AG04449 (cell line): ENCODE measurements around the gene KIAA2012.

Source experiments
- CTCF ChIA-PET: fragments of 350-600 bp; formaldehyde crosslinking; extraction: SDS; loops from one replicate; lab custom pipeline; 2021; ENCODE audit warnings: antibody characterized with exemption; lab: Yijun Ruan, JAX
- POLR2A ChIA-PET: fragments of 400-600, 350-600 bp; formaldehyde crosslinking; extraction: SDS; loops from one replicate; lab custom pipeline; 2020; ENCODE audit warnings: antibody characterized with exemption, inconsistent platforms; lab: Yijun Ruan, JAX
- DNase-seq: peaks from one replicate; pipeline ENCODE4 v3.0.0-alpha.2; 2010; ENCODE audit warnings: low read depth, low spot score
- H3K4me3 ChIP-seq: 2 replicates; pipeline ENCODE4 v1.5.1; 2011; ENCODE audit warnings: low read depth, mild to moderate bottlenecking, control low read depth, low read length
- CTCF ChIP-seq: IDR thresholded peaks from one replicate; pipeline ENCODE4 v1.5.1; 2011; ENCODE audit warnings: mild to moderate bottlenecking, moderate library complexity, low read length, control low read depth, inconsistent platforms; ENCODE audit not compliant: insufficient read depth; ENCODE audit errors: missing control alignments

KIAA2012 gene

GRCh38 chr2:202049092-202049728 lies 23.8 kb upstream of the KIAA2012 start:
- ChIA-PET CTCF (interaction anchor here (1.1 kb wide), 1 partner anchor 129 kb away, joined by 3 read pairs; no protein-coding TSS in a partner anchor), POLR2A (no interaction called here)
- no peak overlapping the region for H3K4me3 ChIP-seq
- no peak for DNase-seq
- TF ChIP-seq CTCF: no peak

GRCh38 chr2:202049840-202050239 lies 23.2 kb upstream of the KIAA2012 start:
- no peak for DNase-seq
- no peak overlapping the region for H3K4me3 ChIP-seq
- TF ChIP-seq CTCF: no peak
- POLR2A ChIA-PET: no interaction called here
- CTCF ChIA-PET: no interaction called here

GRCh38 chr2:202050652-202051051 lies 22.4 kb upstream of the KIAA2012 start:
- H3K4me3 ChIP-seq: no peak overlapping the region
- ChIA-PET POLR2A (no interaction called here), CTCF (no interaction called here)
- no peak for TF ChIP-seq CTCF
- DNase-seq: no peak

DNA sequence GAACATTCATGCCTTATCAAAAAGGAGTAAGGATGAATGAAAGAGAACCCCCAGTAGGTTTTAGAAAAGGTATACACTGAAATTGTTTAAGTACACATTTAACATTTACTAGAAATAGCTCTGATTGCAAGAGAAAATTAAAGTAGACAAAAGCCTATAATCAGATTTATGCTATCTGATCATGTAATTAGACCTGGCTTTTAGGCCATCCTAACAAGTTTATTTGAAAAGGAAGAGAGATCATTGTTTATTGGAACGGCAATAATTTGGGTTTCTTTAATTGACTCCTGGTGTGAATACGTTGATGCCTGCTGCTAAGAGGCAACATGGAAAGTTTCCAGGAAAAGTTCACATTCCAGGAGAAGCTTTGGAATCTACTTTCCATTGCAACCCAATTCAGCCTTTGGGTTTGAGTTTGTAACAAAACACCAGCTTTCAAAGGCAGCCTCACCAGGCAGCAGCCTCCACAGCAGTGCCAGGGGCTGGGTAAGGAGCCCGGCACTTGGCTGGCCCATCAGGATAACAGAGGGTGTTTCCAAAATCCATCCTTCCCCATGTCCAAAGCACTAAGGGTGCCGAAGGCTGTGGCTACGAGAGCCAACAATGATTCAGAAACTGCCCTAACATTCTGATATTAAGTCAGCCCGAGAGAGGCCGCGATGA lies 21.4 kb upstream of the KIAA2012 start:
- POLR2A ChIA-PET: no interaction called here

GRCh38 chr2:202052235-202052634 lies 20.8 kb upstream of the KIAA2012 start:
- DNase-seq: no peak
- POLR2A ChIA-PET: no interaction called here
- H3K4me3 ChIP-seq: no peak overlapping the region
- no peak for TF ChIP-seq CTCF
- CTCF ChIA-PET: interaction anchor here (0.9 to 1.9 kb wide), 4 partner anchors 9 to 191 kb away, joined by 3 to 5 read pairs (median 4); no protein-coding TSS in a partner anchor

More for the DNA sequence above, 21.4 kb upstream of the KIAA2012 start:
- no peak for DNase-seq
- no peak for TF ChIP-seq CTCF
- H3K4me3 ChIP-seq: no peak overlapping the region
- CTCF ChIA-PET: interaction anchor here (0.9 to 1.9 kb wide), 3 partner anchors 8 to 191 kb away, joined by 3 to 5 read pairs (median 4); no protein-coding TSS in a partner anchor

GRCh38 chr2:202054679-202055078 lies 18.4 kb upstream of the KIAA2012 start:
- ChIA-PET CTCF (interaction anchor here (0.9 to 5.6 kb wide), 4 partner anchors 9 to 194 kb away, joined by 3 to 26 read pairs (median 5); no protein-coding TSS in a partner anchor), POLR2A (no interaction called here)
- no peak overlapping the region for H3K4me3 ChIP-seq
- TF ChIP-seq CTCF: no peak
- no peak for DNase-seq
